BE2C (cell line): ENCODE results near the gene FRMPD3. TPM values are rescaled to one million over a fixed set of nuclear protein-coding genes. Genes with fewer than 3 reads are reported as not detected.

Experiments
- DNase-seq: peaks from one replicate; pipeline ENCODE4 v3.0.0-alpha.2; 2020
- H3K27me3 ChIP-seq: fragments of 250-450 bp; sonication (Bioruptor Pico); 2 replicates; pipeline ENCODE4 v1.5.1; 2020; ENCODE audit warnings: mild to moderate bottlenecking
- H3K36me3 ChIP-seq: fragments of 250-450 bp; sonication (Bioruptor Pico); 2 replicates; pipeline ENCODE4 v1.5.1; 2020; ENCODE audit warnings: mild to moderate bottlenecking
- H3K4me1 ChIP-seq: fragments of 250-450 bp; sonication (Bioruptor Pico); 2 replicates; pipeline ENCODE4 v1.5.1; 2020
- H3K4me3 ChIP-seq: 2 replicates; pipeline ENCODE4 v1.5.1; 2011; ENCODE audit warnings: low read depth, low read length
- H3K9me3 ChIP-seq: fragments of 250-450 bp; sonication (Bioruptor Pico); 2 replicates; pipeline ENCODE4 v1.5.1; 2020
- polyA plus RNA-seq: library from polyadenylated mRNA; unstranded; fragments of >200 nt; gene quantifications from one replicate; pipeline ENCODE4 v1.2.1, GENCODE V29; 2012; ENCODE audit warnings: low read depth, missing spikeins; ENCODE audit not compliant: insufficient read length, insufficient read depth
- TF ChIP-seq, protein P1 (sequence below): IDR thresholded peaks from 2 replicates; pipeline ENCODE4 v1.5.1; 2012; ENCODE audit warnings: mild to moderate bottlenecking, low read depth, low read length

The FRMPD3 gene
- not detected for polyA plus RNA-seq

DNA sequence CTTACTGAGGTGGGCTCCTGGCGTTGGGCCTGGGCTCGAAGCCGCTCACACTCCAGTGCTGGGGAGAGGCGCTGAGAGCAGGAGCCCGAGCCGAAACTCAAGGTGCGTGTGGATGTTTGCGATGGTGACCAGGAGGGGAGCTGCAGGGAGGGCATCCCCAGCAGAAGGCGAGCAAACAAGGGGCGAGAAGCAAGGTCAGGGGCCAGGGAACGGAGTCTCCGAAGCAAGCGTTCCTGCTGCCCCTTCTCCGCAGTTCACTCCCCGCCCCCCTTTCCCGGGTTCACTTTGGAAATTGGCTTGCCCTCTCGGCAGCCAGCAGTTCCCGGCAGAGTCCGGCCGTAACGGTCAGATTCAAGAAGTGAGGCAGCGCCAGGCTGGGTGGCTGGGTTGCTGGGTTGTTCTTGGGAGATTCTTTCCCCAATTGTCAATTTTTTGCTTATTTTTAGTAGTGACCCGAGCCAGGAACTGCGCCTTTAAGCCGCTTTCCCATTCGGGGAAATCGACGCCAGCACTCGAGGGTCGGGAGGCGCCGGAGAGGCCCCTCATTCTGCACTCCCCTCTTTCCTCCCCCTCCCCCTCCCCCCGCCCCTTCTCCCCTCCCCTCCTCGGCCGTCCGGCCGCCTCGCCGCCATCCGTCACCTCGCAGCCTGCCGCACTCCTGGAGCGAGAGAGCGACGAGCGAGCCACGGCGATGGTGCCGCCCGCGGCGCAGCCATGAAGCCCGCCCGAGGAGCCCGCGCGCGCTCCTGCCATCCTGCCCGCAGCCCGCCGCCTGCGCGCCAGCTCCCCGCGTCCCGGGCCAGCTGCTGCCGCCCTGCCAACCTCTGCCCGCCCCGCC lies at the start of gene FRMPD3:
TSS of gene FRMPD3 (plus strand) at position 655 of the 838 bp plus-strand sequence. CDS start 76,937 bp downstream, outside the sequence.
- TF ChIP-seq, protein P1, sequence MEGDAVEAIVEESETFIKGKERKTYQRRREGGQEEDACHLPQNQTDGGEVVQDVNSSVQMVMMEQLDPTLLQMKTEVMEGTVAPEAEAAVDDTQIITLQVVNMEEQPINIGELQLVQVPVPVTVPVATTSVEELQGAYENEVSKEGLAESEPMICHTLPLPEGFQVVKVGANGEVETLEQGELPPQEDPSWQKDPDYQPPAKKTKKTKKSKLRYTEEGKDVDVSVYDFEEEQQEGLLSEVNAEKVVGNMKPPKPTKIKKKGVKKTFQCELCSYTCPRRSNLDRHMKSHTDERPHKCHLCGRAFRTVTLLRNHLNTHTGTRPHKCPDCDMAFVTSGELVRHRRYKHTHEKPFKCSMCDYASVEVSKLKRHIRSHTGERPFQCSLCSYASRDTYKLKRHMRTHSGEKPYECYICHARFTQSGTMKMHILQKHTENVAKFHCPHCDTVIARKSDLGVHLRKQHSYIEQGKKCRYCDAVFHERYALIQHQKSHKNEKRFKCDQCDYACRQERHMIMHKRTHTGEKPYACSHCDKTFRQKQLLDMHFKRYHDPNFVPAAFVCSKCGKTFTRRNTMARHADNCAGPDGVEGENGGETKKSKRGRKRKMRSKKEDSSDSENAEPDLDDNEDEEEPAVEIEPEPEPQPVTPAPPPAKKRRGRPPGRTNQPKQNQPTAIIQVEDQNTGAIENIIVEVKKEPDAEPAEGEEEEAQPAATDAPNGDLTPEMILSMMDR: no peak
- no peak for DNase-seq
- Histone ChIP-seq H3K27me3 (peaks cover 29% of the 10 kb centered on the region), H3K36me3 (no peaks in the 10 kb centered on the region), H3K4me3 (no peak within 1 kb of the TSS), H3K9me3 (no peaks in the 10 kb centered on the region), H3K4me1 (no peaks in the 10 kb centered on the region)

DNA sequence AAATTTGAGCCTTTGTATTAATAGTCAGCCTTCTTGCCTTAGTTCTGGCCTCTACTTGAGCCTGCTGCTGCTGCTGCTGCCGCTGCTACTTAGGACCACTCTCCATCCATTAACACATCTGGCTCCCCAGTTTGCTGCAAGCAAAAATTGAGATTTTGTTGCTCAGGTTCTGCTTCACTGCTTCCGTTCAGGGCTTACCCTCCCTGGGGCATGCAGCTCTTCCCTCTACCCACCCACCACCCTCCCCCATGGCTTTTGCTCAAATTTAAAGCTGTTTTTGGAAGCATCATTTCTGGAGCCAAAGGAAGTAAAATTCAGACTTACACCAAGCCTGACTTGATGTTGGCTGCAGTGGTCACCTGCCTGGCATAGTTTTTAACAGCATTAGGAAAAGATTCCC lies 28.9 kb upstream of the FRMPD3 start:
- Histone ChIP-seq H3K9me3 (no peaks in the 10 kb centered on the region), H3K27me3 (no peaks in the 10 kb centered on the region), H3K4me1 (no peaks in the 10 kb centered on the region), H3K4me3 (no peak overlapping the region), H3K36me3 (no peaks in the 10 kb centered on the region)
- TF ChIP-seq, protein P1: no peak
- DNase-seq: no peak

DNA sequence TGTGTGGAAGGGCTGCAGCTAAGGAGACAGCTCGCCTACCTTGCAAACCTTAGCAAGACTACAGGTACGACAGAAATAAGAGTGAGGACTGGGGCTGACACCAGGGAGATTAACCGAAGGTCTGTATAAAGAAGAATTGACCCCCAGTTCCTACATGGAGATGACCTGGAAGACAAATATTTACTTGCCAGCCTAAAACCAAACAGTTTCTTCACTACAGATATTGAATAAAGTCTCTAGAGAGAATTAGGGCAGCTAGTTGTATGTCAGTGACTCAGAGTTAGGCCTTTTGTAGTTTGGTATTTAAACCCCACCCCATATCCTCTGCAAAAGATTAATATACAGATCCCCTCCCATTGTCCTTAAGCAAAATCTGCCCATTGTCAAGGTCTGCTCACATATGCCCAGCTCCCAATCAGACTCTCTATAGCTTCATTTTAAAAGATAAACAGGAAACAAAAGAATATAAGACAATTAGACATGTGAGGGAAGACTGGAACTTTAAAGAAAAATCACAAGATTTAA lies 28.1 kb upstream of the FRMPD3 start:
- H3K36me3 ChIP-seq: no peaks in the 10 kb centered on the region
- TF ChIP-seq, protein P1: no peak
- DNase-seq: no peak
- H3K4me3 ChIP-seq: no peak overlapping the region
- H3K27me3 ChIP-seq: no peaks in the 10 kb centered on the region
- H3K9me3 ChIP-seq: no peaks in the 10 kb centered on the region
- H3K4me1 ChIP-seq: no peaks in the 10 kb centered on the region

DNA sequence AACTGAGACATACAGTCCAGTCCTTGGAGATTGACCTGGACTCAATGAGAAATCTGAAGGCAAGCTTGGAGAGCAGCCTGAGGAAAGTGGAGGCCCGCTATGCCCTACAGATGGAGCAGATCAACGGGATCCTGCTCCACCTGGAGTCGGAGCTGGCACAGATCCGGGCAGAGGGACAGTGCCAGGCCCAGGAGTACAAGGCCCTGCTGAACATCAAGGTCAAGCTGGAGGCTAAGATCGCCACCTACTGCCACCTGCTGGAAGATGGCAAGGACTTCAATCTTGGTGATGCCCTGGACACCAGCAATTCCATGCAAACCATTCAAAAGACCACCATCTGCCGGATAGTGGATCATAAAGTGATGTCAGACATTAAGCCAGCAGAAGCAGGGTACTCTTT lies 20.4 kb upstream of the FRMPD3 start:
- Histone ChIP-seq H3K27me3 (no peaks in the 10 kb centered on the region), H3K36me3 (no peaks in the 10 kb centered on the region), H3K4me1 (no peaks in the 10 kb centered on the region), H3K9me3 (no peaks in the 10 kb centered on the region), H3K4me3 (no peak overlapping the region)
- peak; percentile 34 for DNase-seq
- TF ChIP-seq, protein P1: peak; percentile 39

DNA sequence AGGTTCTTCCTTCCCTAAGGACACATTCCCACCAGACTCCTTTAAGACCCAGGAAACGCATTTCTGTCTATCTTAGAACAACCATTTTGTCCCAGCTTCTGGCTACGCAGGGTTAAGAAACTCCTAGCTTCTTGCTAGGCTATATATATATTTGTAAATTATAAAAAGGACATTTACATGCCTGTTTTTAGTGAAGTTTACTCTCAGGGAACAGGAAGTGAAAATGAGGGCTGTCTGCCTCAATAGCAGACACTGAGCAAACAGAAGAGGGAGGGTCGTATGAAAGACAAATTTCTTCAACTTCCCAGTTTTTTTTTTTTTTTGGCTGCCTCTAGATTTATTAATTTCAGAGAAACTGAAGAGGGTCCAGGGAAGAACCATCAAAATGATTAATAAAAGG lies 9.3 kb upstream of the FRMPD3 start:
- H3K9me3 ChIP-seq: no peaks in the 10 kb centered on the region
- no peaks in the 10 kb centered on the region for H3K36me3 ChIP-seq
- no peak for DNase-seq
- no peaks in the 10 kb centered on the region for H3K4me1 ChIP-seq
- TF ChIP-seq, protein P1: no peak
- H3K4me3 ChIP-seq: no peak overlapping the region
- H3K27me3 ChIP-seq: no peaks in the 10 kb centered on the region

DNA sequence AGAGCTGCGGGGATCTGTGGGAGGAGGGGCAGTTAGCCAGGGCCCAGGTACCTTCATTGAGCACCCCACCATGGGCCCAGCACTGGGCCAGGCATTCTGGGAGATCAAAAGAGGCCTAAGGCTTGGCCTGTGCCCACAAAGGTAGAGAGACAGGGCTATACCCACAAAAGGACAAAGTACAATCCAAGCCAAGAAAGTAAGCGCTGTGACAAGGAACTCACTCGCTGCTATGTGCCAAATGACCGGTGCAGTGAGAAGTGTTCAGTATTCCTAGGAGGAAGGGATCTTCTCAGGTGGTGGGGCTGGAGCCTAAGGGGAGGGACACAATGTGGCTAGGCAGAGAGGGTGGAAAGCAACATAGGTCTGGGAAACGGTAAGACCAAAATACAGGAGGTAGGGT lies 8.8 kb upstream of the FRMPD3 start:
- no peaks in the 10 kb centered on the region for H3K27me3 ChIP-seq
- TF ChIP-seq, protein P1: no peak
- DNase-seq: no peak
- no peaks in the 10 kb centered on the region for H3K4me1 ChIP-seq
- H3K4me3 ChIP-seq: no peak overlapping the region
- no peaks in the 10 kb centered on the region for H3K36me3 ChIP-seq
- H3K9me3 ChIP-seq: no peaks in the 10 kb centered on the region
